ENCODE measurements around the gene SMARCD3.
A peak's percentile ranks its signal among the peaks of the same experiment; 100 is the strongest.

SMARCD3 gene

GRCh38 chr7:151254316-151254715 is 5.8 kb upstream of the SMARCD3 start:
- H3K27ac ChIP-seq, result no peak overlapping the region
- no peaks in the 10 kb centered on the region for H3K9me3 ChIP-seq (replicated peaks in 1 of 11)
- H3K4me3 ChIP-seq, result no peak overlapping the region
- H3K4me1 ChIP-seq, result peaks cover 10 to 26% (median 21%) of the 10 kb centered on the region in 10 experiments; a peak in 19 of 20 replicates
- no peak overlapping the region for H3K9ac ChIP-seq
- TF ChIP-seq Cebpa-rat (IDR thresholded peaks at IDR 0.05), result no peak
- H4K20me1 ChIP-seq, result peaks cover 0 to 59% (median 29%) of the 10 kb centered on the region in 11 experiments; a peak in 16 of 22 replicates
- H3K27me3 ChIP-seq, result peaks cover 74 to 96% (median 94%) of the 10 kb centered on the region in 11 experiments
- H3K4me2 ChIP-seq, result no peak overlapping the region
- no peaks in the 10 kb centered on the region for H3K36me3 ChIP-seq

- Histone ChIP-seq H3K9ac (no peak overlapping the region), H3K4me1 (peaks cover 21 to 37% (median 31%) of the 10 kb centered on the region in 10 experiments), H3K4me3 (no peak overlapping the region), H3K9me3 (replicated peaks in 1 of 11) (no peaks in the 10 kb centered on the region), H3K4me2 (no peak overlapping the region), H3K27me3 (peaks cover 81 to 100% (median 100%) of the 10 kb centered on the region in 11 experiments), H3K36me3 (no peaks in the 10 kb centered on the region), H3K27ac (no peak overlapping the region), H4K20me1 (peaks cover 0 to 63% (median 31%) of the 10 kb centered on the region in 11 experiments; a peak in 16 of 22 replicates)
- no peak for TF ChIP-seq Cebpa-rat (IDR thresholded peaks at IDR 0.05)
Measured at GRCh38 chr7:151252961-151253711, 4.6 kb upstream of the SMARCD3 start.

DNA sequence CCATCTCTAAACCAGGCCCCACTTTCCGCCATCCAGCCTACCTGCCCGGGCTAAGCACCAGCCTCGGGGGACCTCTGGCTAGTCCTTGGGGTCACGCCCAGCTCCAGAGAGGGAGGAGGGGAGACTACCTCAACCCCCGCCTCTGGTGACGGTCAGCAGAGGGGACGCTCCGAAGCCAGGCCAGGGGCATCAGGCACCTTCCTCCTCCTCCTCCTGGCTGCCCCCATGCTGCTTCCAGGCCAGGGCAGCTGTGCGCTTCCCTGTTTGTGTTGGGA is 4.0 kb upstream of the SMARCD3 start:
- H3K9me3 ChIP-seq (replicated peaks in 1 of 11), result no peaks in the 10 kb centered on the region
- H3K4me2 ChIP-seq, result peak overlapping the region in 6 of 11 experiments; percentile 88 to 99 (median 94); a peak in 7 of 22 replicates
- H3K4me3 ChIP-seq, result peak overlapping the region in 3 of 10 experiments; percentile 63 to 73 (median 68); a peak in 4 of 20 replicates
- H3K4me1 ChIP-seq, result peaks cover 26 to 44% (median 36%) of the 10 kb centered on the region in 10 experiments
- peaks cover 0 to 69% (median 35%) of the 10 kb centered on the region in 11 experiments; a peak in 17 of 22 replicates for H4K20me1 ChIP-seq
- no peak overlapping the region for H3K9ac ChIP-seq
- TF ChIP-seq Cebpa-rat (IDR thresholded peaks at IDR 0.05), result no peak
- no peaks in the 10 kb centered on the region for H3K36me3 ChIP-seq
- no peak overlapping the region for H3K27ac ChIP-seq
- peaks cover 88 to 100% (median 100%) of the 10 kb centered on the region in 11 experiments for H3K27me3 ChIP-seq

DNA sequence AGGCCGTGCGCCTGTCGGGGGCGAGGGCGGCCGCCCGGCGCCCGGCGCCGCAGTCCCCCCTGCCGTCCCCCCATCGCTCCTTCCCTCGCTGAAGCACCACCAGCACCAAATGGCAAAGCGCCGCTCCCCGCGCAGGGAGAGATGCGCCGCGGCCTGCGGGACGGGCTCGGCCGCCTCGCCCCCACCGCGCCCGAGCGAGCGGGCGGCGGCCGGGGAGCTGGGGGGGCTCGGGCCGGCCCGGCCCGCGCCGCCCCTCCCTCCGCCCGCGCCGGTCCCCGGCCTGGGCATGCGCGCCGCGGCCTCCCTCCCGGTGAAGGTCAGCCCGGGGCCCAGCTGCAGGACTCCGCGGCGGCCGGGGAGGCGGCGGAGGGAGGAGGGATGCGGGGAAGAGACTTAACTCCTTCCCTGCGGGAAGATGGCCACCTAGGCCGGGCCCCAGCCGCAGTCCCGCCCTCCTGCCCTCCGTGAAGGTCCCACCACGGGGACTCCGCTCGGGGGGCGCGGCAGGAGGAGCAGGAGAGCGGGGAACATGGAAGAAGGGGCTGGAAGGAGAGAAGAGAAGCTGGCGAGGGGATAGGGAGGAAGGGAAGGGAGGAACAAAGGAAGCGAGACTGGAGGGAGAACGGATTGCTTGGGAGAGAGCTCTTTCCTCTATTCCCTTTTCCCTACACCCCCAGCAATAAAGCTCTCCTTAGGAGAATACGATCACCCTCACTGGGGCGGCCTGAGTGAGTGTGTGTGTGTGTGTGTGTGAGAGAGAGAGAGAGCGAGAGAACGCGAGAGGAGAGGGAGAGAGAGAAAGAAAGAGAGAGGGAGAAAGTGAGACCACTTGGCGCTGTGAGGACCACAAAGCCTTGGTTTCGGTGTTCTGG is 3.4 kb upstream of the SMARCD3 start:
- Histone ChIP-seq H3K27me3 (peaks cover 90 to 100% (median 100%) of the 10 kb centered on the region in 11 experiments), H3K9ac (peak overlapping the region; percentile 31 to 72 (median 65); a peak in 21 of 22 replicates), H3K4me3 (peak overlapping the region; percentile 60 to 73 (median 66))

GRCh38 chr7:151251328-151251688 is 2.8 kb upstream of the SMARCD3 start:
- H3K27me3 ChIP-seq, result peaks cover 90 to 100% (median 100%) of the 10 kb centered on the region in 11 experiments
- 0 out of 22 replicates have a peak overlapping the region, but pooled peaks of 1 of the 11 experiments have one; percentile 32 for H3K27ac ChIP-seq
- TF ChIP-seq Cebpa-rat (IDR thresholded peaks at IDR 0.05), result no peak
- H3K9ac ChIP-seq, result peak overlapping the region in 10 of 11 experiments; percentile 51 to 72 (median 65); a peak in 17 of 22 replicates
- peak overlapping the region; percentile 88 to 99 (median 94) for H3K4me2 ChIP-seq
- H3K4me3 ChIP-seq, result peak overlapping the region; percentile 60 to 73 (median 66)
- peaks cover 30 to 51% (median 44%) of the 10 kb centered on the region in 10 experiments for H3K4me1 ChIP-seq
- no peaks in the 10 kb centered on the region for H3K36me3 ChIP-seq
- peaks cover 0 to 81% (median 47%) of the 10 kb centered on the region in 11 experiments; a peak in 18 of 22 replicates for H4K20me1 ChIP-seq
- no peaks in the 10 kb centered on the region for H3K9me3 ChIP-seq (replicated peaks in 1 of 11)

More for the DNA sequence above, 3.4 kb upstream of the SMARCD3 start:
- Histone ChIP-seq H4K20me1 (peaks cover 0 to 74% (median 41%) of the 10 kb centered on the region in 11 experiments; a peak in 18 of 22 replicates), H3K4me1 (peaks cover 30 to 49% (median 42%) of the 10 kb centered on the region in 10 experiments), H3K9me3 (replicated peaks in 1 of 11) (no peaks in the 10 kb centered on the region), H3K36me3 (no peaks in the 10 kb centered on the region), H3K27ac (peak overlapping the region in 2 of 11 experiments; percentile 11 to 32; a peak in 1 of 22 replicates), H3K4me2 (peak overlapping the region; percentile 88 to 99 (median 94))
- TF ChIP-seq Cebpa-rat (IDR thresholded peaks at IDR 0.05), result no peak

- Histone ChIP-seq H3K36me3 (no peaks in the 10 kb centered on the region), H3K27me3 (peaks cover 94 to 100% (median 100%) of the 10 kb centered on the region in 11 experiments), H3K9ac (no peak overlapping the region), H3K4me1 (peaks cover 30 to 57% (median 47%) of the 10 kb centered on the region in 10 experiments), H3K27ac (no peak overlapping the region), H3K4me2 (peak overlapping the region in 8 of 11 experiments; percentile 88 to 100 (median 98); a peak in 10 of 22 replicates), H3K9me3 (replicated peaks in 1 of 11) (no peaks in the 10 kb centered on the region), H3K4me3 (peak overlapping the region in 1 of 10 experiments; percentile 66; a peak in 3 of 20 replicates), H4K20me1 (peaks cover 0 to 88% (median 54%) of the 10 kb centered on the region in 11 experiments; a peak in 18 of 22 replicates)
- no peak for TF ChIP-seq Cebpa-rat (IDR thresholded peaks at IDR 0.05)
Measured at GRCh38 chr7:151250181-151251132, 2.0 kb upstream of the SMARCD3 start.

- H3K4me3 ChIP-seq, result peak overlapping the region in 4 of 10 experiments; percentile 59 to 72 (median 62); a peak in 6 of 20 replicates
- no peak overlapping the region; a peak in 1 of 22 replicates for H3K27ac ChIP-seq
- H3K9me3 ChIP-seq (replicated peaks in 1 of 11), result no peaks in the 10 kb centered on the region
- H3K36me3 ChIP-seq, result no peaks in the 10 kb centered on the region
- no peak for TF ChIP-seq Cebpa-rat (IDR thresholded peaks at IDR 0.05)
- peaks cover 5 to 89% (median 60%) of the 10 kb centered on the region in 11 experiments; a peak in 17 of 22 replicates for H4K20me1 ChIP-seq
- H3K4me1 ChIP-seq, result peaks cover 37 to 64% (median 54%) of the 10 kb centered on the region in 10 experiments
- H3K4me2 ChIP-seq, result peak overlapping the region; percentile 93 to 100 (median 99); a peak in 21 of 22 replicates
- H3K27me3 ChIP-seq, result peaks cover 94 to 100% (median 100%) of the 10 kb centered on the region in 11 experiments
- H3K9ac ChIP-seq, result peak overlapping the region in 2 of 11 experiments; percentile 70; a peak in 2 of 22 replicates
Measured at GRCh38 chr7:151249732-151250072, 1.2 kb upstream of the SMARCD3 start.
